ENCODE measurements around the gene TSPAN18.
A peak's percentile ranks its signal among the peaks of the same experiment; 100 is the strongest.

TSPAN18 gene, protein sequence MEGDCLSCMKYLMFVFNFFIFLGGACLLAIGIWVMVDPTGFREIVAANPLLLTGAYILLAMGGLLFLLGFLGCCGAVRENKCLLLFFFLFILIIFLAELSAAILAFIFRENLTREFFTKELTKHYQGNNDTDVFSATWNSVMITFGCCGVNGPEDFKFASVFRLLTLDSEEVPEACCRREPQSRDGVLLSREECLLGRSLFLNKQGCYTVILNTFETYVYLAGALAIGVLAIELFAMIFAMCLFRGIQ

DNA sequence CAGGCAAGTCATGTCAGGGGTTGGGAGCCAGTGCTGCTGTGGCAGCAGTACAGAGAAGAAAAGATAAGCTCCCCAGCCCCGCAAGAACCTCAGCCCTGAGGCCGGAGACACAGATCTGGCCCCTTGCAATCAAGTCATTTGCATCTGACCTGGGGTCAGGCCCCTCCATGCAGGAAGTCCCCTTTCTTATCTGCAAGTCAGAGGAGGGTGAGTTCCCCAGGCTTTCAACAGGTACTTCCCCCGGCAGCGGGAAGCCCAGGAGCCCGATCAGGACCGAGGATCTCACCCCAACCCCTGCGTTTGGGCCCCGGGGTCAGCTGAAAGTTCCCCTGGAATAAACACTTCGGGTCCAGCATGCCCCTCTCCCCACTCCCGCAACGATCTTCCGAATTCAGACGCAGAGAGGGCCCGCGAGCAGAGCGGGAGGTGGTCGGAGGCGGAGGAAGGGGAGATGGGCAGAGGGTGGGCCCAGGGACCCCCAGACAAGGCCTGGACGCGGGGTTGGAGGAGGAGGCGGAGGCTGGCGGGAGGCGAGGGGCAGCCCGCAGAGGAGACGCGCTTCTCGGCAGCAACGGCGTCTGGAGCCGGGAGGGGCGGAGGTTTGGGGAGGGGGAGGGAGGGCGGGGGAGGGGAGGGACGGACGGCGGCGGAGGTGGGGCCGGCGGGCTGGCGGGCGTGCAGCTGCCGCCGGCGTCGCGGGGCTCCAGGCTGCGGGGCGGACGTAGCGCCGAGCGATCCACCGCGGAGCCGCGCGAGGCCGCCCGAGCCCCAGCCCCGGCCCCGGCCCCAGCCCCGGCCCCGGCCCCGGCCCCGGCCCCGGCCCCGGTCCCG is at the start of gene TSPAN18:
Gene TSPAN18 (plus strand): TSS at position 680 of the 831 bp plus-strand sequence. CDS start 179,455 bp downstream, outside the sequence.
- DNase-seq (ENCODE audit: low read depth in 3 of 3, low spot score in 1 of 3): peak in 2 of 3 donors; percentile 3 to 22

DNA sequence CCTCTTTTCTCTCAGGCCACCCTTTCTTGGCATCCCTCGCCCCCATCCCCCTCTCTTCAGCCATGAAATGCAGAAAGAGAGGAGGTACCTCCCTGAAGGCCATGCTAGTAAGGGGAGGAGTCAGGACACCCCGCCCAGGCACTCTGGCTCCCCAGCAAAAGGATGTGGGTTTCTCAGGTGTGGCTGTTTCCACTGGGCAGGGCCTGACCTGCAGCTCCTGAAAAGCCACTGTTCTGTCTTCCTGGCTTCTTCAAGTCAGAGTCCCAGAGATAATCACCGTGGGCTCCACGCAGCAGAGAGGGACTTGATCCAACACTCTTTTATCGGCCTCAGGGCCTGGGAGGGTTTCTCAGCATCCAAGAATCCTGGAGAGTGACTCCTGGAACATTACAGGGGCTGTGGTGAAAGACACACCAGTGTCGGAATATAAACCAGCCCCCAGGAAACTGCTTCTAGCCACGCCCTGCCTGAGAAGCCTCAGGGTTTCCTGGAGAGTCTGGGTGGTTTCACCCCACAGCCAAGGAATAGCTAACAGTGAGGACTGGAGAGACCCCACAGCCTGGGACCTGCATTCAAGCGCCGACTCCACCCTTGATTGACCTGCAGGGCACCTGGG is 45.7 kb upstream of the TSPAN18 start:
- DNase-seq (ENCODE audit: low read depth in 3 of 3, low spot score in 1 of 3): peak; percentile 5 to 12 (median 9)

- DNase-seq (ENCODE audit: low read depth in 3 of 3, low spot score in 1 of 3): no peak
Observed at GRCh38 chr11:44681698-44682097, 45.1 kb upstream of the TSPAN18 start.

DNA sequence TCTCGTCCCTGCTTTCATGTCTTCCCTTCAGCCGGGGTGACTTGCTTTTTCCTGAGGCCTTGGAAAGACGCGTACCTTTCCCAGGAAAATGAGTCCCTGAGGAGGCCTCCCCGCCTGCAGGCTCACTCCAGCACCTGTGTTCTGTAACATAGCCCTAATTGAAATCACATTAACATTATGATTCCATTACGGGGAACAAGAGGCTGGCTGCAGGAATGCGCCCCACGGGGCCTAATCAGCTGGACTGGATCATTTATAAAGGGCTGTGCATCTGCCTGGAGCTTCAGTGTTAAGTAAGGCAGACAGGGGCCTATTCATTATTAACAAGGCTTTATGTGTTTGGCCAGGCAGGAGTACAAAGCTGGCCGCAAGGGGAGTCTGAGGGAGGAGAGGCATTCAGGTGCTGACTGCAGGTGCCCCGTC is 41.9 kb upstream of the TSPAN18 start:
- no peak for DNase-seq (ENCODE audit: low read depth in 3 of 3, low spot score in 1 of 3)

DNA sequence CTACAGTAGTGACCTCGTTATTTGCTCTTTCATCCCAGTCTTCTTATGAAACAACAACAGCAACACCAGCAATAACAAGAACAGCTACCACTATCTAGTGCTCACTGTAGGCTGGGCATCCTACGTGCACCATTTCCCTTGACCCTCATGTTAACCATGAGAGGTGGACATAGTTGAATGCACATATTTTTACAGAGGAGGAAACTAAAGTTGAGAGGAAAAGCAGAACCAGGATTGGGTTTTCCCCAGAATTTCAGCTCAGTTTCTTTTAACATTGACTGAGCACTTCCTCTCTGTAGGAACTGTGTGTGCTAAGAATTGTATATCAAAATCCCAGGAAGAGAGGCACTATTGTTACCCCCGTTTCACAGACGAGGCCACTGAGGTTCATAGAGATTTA is 39.4 kb upstream of the TSPAN18 start:
- no peak for DNase-seq (ENCODE audit: low read depth in 3 of 3, low spot score in 1 of 3)

DNA sequence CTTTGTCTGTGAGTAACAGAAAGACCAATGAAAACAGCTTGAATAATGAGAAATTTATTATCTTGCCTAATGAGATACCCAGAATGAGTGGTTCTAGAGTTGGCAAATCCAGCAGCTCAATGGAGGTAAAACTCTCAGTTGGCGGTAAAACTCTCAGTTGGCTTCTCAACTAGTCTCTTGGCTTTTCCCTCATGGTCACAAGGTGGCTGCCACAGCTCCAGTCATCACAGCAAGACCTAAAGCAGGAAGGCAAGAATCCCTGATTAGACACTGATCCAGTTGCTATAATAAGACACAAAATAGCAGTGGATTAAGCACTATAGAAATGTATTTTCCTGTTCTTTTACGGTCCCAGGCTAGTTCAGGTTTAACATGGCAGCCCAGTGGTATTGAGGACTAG is 37.5 kb upstream of the TSPAN18 start:
- no peak for DNase-seq (ENCODE audit: low read depth in 3 of 3, low spot score in 1 of 3)

- no peak for DNase-seq (ENCODE audit: low read depth in 3 of 3, low spot score in 1 of 3)
Observed at GRCh38 chr11:44690651-44691050, 36.1 kb upstream of the TSPAN18 start.

DNA sequence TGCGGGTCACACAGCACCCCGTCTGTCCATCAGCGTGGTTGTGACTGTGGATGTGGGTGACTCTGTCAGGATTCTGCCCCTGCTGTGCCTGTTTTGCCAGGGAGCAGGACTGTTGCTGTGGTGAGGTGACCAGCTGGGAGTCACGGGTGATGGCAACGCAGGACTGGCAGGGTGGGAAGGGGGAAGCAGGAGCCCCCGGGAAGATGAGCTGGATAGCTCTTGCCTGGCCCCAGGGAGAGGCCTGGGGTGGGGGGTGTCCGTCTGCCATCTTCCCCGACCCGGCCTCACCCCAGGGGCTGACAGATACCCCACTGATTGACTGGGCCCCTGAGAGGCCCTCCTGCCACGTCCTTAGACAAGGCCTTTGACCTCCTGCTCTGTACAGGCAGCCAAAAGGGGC is 34.3 kb upstream of the TSPAN18 start:
- no peak for DNase-seq (ENCODE audit: low read depth in 3 of 3, low spot score in 1 of 3)

- no peak for DNase-seq (ENCODE audit: low read depth in 3 of 3, low spot score in 1 of 3)
Observed at GRCh38 chr11:44693654-44694119, 33.1 kb upstream of the TSPAN18 start.

GRCh38 chr11:44694443-44694842 is 32.3 kb upstream of the TSPAN18 start:
- no peak for DNase-seq (ENCODE audit: low read depth in 3 of 3, low spot score in 1 of 3)

DNA sequence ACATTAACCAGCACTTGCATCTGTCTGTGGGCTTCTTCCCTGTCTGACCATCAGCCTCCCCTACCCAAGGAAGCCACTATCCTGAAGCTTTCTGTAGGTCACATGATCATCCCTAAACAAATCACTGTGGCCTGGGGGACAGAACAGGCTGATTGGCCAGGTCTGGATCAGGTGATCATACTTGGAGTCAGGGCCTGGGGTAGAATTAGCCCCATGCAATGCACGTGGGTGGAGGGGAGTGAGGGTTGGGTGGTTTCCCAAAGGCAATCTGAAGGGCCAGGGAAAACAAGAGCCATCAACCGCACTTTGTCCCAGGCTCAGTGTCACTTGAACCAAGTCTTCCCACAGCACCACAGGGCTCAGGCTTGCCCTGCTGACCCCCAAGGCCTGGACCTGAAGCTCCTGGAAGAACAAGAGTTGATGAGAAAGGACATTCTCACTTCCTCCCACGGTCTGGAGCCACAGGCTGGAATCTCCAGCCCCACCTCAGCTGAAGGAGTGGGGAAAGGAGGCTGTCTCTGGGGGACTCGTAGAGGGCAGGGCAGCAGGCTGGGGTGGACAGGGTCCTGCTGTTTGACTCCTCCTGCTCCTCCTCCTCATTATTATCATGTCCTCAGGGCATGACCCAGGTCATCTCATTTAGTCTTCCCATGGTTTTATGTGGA is 31.5 kb upstream of the TSPAN18 start:
- DNase-seq (ENCODE audit: low read depth in 3 of 3, low spot score in 1 of 3): no peak

GRCh38 chr11:44698252-44698912 is 28.4 kb upstream of the TSPAN18 start:
- DNase-seq (ENCODE audit: low read depth in 3 of 3, low spot score in 1 of 3): no peak

DNA sequence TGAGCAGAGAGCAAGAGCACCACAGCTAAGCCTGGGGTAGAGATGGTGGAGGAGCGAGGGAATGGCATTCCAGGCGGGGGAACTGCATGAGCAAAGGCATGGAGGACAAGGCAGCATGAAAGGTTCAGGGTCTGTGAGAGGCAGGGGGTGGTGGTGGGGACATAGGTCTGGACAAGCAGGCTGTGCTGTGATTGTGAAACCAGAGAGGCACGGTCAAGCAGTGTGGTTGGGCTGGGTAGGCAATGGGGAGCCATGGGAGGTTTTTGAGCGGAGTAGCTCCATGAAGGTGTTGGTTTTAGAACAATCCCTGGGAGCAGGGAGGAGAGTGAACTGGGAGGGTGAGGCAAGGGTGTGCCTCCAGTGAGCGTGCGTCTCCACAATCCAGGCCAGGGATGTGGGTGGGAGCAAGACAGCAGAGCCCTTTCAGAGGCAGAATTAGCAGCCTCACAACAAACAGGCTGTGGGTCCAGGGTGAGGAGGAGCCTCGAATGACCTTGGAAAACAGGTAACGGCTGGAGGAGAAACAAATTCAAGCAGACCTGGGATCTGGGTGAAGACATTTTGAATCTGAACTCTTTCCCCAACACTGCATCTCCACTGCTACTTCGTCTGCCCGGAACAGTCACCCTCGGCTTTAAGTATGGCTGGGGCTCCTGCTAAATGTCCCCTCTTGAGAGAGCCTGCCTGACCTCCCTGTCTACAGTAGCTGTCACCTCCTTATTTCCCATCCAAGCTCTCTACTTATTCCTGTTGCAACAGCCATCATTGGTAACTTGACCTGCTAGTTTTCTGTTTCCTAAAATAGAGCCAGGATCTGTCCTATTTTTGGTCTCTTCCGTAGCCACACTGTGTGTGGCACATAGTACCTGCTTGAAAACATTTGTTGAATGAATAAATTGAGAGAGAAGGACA is 27.0 kb upstream of the TSPAN18 start:
- DNase-seq (ENCODE audit: low read depth in 3 of 3, low spot score in 1 of 3): no peak

- DNase-seq (ENCODE audit: low read depth in 3 of 3, low spot score in 1 of 3): no peak
Observed at GRCh38 chr11:44701276-44701675, 25.5 kb upstream of the TSPAN18 start.

- no peak for DNase-seq (ENCODE audit: low read depth in 3 of 3, low spot score in 1 of 3)
Observed at GRCh38 chr11:44702889-44703288, 23.9 kb upstream of the TSPAN18 start.

GRCh38 chr11:44707094-44707493 is 19.7 kb upstream of the TSPAN18 start:
- no peak for DNase-seq (ENCODE audit: low read depth in 3 of 3, low spot score in 1 of 3)

DNA sequence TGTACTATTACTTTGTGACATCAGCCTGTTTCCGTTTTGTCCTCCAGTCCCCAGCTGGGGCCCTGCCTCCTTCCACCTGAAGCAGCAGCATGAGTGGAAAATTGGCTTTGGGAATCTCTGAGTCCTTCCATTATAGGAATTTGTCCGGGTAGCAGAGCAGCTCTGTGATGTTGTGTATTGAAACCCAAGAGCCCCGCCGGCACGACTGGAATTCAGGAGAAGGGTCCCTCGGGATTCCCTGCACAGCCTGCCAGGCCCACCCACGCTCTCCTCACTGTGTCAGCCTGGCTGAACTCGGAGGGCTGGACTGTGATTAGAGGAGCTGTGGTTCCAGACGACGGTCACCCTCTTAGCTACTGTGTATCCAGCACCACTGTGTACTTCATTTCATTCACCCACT is 18.8 kb upstream of the TSPAN18 start:
- DNase-seq (ENCODE audit: low read depth in 3 of 3, low spot score in 1 of 3): no peak

DNA sequence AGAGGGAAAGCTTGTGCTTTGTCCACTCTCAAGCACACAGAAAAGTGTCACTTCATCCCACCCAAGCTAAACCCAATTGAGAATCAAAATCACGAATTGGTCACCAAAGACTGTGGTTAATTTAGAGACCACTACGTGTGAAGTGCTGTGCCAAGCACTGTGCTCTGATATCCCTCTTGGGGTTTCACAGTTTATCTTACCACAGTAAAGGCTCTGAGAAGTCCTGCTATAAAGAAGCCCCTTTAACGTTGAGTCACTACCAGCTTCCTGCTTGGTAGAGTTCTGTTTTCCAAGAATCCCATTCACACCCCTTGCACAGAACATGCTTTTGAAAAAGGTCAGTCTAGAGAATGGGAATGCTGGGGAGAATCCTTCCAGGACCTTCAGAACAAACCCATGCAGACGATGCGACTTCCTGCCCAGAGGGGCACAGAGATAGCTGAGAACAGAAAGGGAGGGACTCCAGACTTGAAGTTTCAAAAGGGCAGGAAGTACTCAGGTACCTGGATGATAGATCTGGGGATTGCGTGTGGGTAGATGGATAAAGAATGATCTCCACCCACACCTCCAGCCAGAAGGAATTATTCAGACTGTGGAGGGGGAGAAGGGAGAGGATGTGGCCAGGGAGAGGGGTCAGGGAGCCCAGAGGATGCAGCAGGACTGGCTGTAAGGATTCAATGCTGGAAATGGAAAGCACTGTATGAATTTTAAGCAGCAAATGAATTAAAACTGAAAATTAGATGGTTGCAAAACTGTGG is 18.1 kb upstream of the TSPAN18 start:
- DNase-seq (ENCODE audit: low read depth in 3 of 3, low spot score in 1 of 3): no peak

- no peak for DNase-seq (ENCODE audit: low read depth in 3 of 3, low spot score in 1 of 3)
Observed at GRCh38 chr11:44709281-44709562, 17.5 kb upstream of the TSPAN18 start.

All from stimulated activated CD4-positive, alpha-beta T cell treated with anti-CD3 and anti-CD28 coated beads, TNF-alpha, amount 100 ng/mL, for 1 hour (primary cell).